Neuronal stem cell (in vitro differentiated cells): ENCODE measurements around the gene PRSS56.

Experiments
- DNase-seq: peaks from one replicate; pipeline ENCODE4 v3.0.0-alpha.2; 2013; ENCODE audit warnings: low spot score
- H2AFZ ChIP-seq: one replicate; pipeline ENCODE4 v1.6.1; 2013; ENCODE audit warnings: mild to moderate bottlenecking, low read length, inconsistent platforms
- H2AK5ac ChIP-seq: 2 replicates; pipeline ENCODE4 v1.6.1; 2013; ENCODE audit warnings: low read depth, mild to moderate bottlenecking, inconsistent platforms, low read length, moderate library complexity, mixed read lengths
- H2BK120ac ChIP-seq: 2 replicates; pipeline ENCODE4 v1.6.1; 2013; ENCODE audit warnings: low read depth, mild to moderate bottlenecking, inconsistent platforms, low read length, moderate library complexity, mixed read lengths
- H2BK12ac ChIP-seq: one replicate; pipeline ENCODE4 v1.6.1; 2013; ENCODE audit warnings: low read length, inconsistent platforms
- H2BK15ac ChIP-seq: 2 replicates; pipeline ENCODE4 v1.6.1; 2013; ENCODE audit warnings: mild to moderate bottlenecking, low read length, inconsistent platforms, mixed read lengths
- H2BK5ac ChIP-seq: one replicate; pipeline ENCODE4 v1.6.1; 2013; ENCODE audit warnings: inconsistent platforms, mild to moderate bottlenecking, low read length, moderate library complexity
- H3K14ac ChIP-seq: one replicate; pipeline ENCODE4 v1.6.1; 2013; ENCODE audit warnings: low read length, inconsistent platforms
- H3K18ac ChIP-seq: 2 replicates; pipeline ENCODE4 v1.6.1; 2013; ENCODE audit warnings: low read length, inconsistent platforms
- H3K23ac ChIP-seq: 2 replicates; pipeline ENCODE4 v1.6.1; 2013; ENCODE audit warnings: low read depth, mild to moderate bottlenecking, mixed read lengths, low read length, inconsistent platforms; ENCODE audit not compliant: poor library complexity
- H3K27ac ChIP-seq: replicated peaks from 3 replicates; pipeline ENCODE4 v1.5.1; 2013; ENCODE audit warnings: low read length, inconsistent platforms
- H3K27me3 ChIP-seq, 3 experiments: 2 replicates each; pipeline ENCODE4 v1.6.1; 2013; ENCODE audit warnings: low read length in 3 of 3, mild to moderate bottlenecking in 2 of 3, inconsistent platforms in 1 of 3, low read depth in 1 of 3, mixed read lengths in 1 of 3, moderate library complexity in 1 of 3; ENCODE audit not compliant: control insufficient read depth in 3 of 3, insufficient read depth in 3 of 3
- H3K36me3 ChIP-seq, 2 donors: replicated peaks in 1 of 2; 2 replicates each; pipeline ENCODE4 v1.6.1; 2013; ENCODE audit warnings: low read length in 2 of 2; ENCODE audit not compliant: control insufficient read depth in 2 of 2, insufficient read depth in 2 of 2
- H3K4ac ChIP-seq: 2 replicates; pipeline ENCODE4 v1.6.1; 2013; ENCODE audit warnings: inconsistent platforms, mild to moderate bottlenecking, low read length, moderate library complexity
- H3K4me1 ChIP-seq, 2 donors: 1 replicate in 1 of 2; 2 replicates in 1 of 2; pipeline ENCODE4 v1.6.1; 2013; ENCODE audit warnings: low read length in 2 of 2, low read depth in 1 of 2; ENCODE audit not compliant: control insufficient read depth in 2 of 2, insufficient read depth in 1 of 2
- H3K4me2 ChIP-seq: one replicate; pipeline ENCODE4 v1.6.1; 2013; ENCODE audit warnings: mild to moderate bottlenecking, low read length, inconsistent platforms; ENCODE audit not compliant: insufficient read depth, poor library complexity, severe bottlenecking
- H3K4me3 ChIP-seq, 2 donors: 2 replicates each; pipeline ENCODE4 v1.5.1; 2013; ENCODE audit warnings: low read length in 2 of 2, mild to moderate bottlenecking in 2 of 2, inconsistent platforms in 1 of 2, moderate library complexity in 1 of 2
- H3K79me1 ChIP-seq: one replicate; pipeline ENCODE4 v1.6.1; 2013; ENCODE audit warnings: low read depth, mild to moderate bottlenecking, inconsistent platforms, low read length, moderate library complexity
- H3K9ac ChIP-seq: one replicate; pipeline ENCODE4 v1.6.1; 2013; ENCODE audit warnings: mild to moderate bottlenecking, low read depth, low read length, inconsistent platforms; ENCODE audit not compliant: poor library complexity
- H3K9me3 ChIP-seq, 2 donors: replicated peaks in 1 of 2; 2 replicates each; pipeline versions ENCODE3 to v1.6.1; 2013; ENCODE audit warnings: low read length in 2 of 2, mild to moderate bottlenecking in 2 of 2, inconsistent platforms in 1 of 2, low read depth in 1 of 2, mixed read lengths in 1 of 2, moderate library complexity in 1 of 2; ENCODE audit not compliant: control insufficient read depth in 2 of 2, insufficient read depth in 1 of 2
- H4K8ac ChIP-seq: one replicate; pipeline ENCODE4 v1.6.1; 2013; ENCODE audit warnings: low read depth, mild to moderate bottlenecking, inconsistent platforms, low read length, moderate library complexity
- H4K91ac ChIP-seq: one replicate; pipeline ENCODE4 v1.6.1; 2013; ENCODE audit warnings: low read length, low read depth, mild to moderate bottlenecking, inconsistent platforms; ENCODE audit not compliant: poor library complexity
- whole genome bisulfite sequencing, 2 donors: extraction: QIAGEN DNeasy Blood & Tissue Kit; methylation state at CpG; one replicate each; pipeline ENCODE4 v1.1.7; 2013; ENCODE audit warnings: missing lambda C conversion rate in 2 of 2, mixed read lengths in 1 of 2; ENCODE audit not compliant: insufficient read length in 2 of 2, insufficient replicate concordance in 1 of 2; ENCODE audit errors: extremely low coverage in 2 of 2; 5-methylcytosine and 5-hydroxymethylcytosine counted together

Gene PRSS56

DNA sequence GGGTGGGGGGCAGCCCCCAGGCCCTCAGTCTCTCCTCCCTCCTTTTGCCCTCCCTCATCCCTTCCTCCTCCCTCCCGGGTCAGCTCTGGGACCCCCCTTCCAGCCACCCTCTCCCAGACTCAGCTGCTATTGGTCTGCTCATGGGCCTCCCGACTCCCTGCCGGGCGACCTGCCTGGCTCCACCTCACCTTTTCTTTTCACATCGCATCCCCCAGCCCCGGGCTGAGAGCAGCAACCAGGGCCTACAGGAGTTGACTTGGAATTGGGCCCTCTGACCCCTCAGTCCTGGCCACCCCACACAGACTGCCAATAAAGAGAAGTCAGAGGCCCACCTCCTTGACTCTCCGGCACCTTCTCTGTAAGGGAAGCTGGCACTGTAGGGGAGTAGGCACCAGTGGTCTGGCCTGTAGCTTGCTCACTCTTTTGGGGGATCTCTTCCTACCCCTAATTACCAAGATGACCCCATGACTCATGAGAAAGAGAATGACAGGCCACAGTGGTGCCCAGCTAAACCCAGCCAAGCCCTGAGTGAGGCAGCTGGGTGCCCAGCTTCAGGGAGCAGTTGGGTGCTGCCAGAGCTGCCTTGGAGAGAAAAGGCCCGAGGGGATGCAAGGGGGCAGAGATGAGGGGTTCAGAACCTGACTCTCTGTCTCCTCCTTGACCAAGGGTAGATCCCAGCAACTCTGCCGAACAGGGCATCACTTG is 30.5 kb upstream of the PRSS56 start:
- Histone ChIP-seq H3K27me3 (peaks cover 26 to 97% (median 37%) of the 10 kb centered on the region in 3 experiments), H3K79me1 (peaks cover 5% of the 10 kb centered on the region)

DNA sequence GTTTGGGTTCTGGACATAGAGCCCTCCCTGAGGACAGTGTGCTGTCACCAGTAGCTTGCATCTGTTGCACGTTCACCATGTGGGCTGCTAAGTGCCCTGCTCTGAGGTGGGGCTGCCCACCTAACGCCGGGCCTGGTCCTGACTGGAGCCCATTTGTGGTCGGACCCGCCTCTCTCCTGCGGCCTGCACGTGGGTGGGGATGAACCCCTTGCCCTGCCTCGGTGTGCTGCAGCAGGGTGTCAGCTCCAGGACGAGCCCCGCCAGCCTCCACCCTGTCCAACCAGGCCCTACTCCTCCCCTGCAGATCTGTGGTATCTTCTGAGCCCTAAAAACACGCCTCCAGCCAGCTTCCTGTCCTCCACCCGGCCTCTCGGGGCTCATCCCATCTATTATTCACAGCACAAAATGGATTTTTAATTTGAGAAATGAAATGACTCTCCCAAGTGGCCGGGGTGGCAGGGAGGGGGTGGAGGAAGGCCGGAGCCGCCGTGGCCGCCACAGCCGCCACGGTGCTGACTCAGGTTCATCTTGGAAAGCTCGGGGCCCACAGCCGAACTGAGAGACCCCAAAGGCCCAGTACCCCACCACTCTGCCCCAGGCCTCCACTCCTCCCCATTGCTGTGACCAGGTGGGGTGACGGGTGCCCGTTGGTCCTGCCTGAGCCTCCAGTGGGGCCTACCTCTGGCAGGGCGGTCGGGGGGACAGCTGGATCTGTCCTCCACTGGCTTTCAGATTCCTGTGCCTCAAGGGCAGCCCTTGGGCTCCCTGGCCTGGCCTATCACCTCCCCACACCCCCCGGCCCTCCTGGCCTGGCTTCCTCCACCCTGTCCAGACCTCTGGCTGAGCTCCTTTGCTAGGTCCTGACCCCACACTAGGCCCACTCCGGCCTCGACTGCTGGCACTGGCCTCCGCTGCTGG is 29.7 kb upstream of the PRSS56 start:
- Histone ChIP-seq H2BK120ac (no peak overlapping the region), H3K79me1 (peaks cover 3% of the 10 kb centered on the region), H3K27ac (no peak overlapping the region), H3K27me3 (peaks cover 18 to 95% (median 29%) of the 10 kb centered on the region in 3 experiments), H2BK12ac (peak overlapping the region; percentile 63), H3K4me3 (peak overlapping the region in 1 of 2 donors; percentile 31), H2AK5ac (peak overlapping the region; percentile 94), H3K4ac (peak overlapping the region; percentile 45), H3K4me1 (peaks cover 3 to 25% of the 10 kb centered on the region in 2 donors), H4K8ac (no peak overlapping the region), H4K91ac (peak overlapping the region; percentile 69), H2BK5ac (peak overlapping the region; percentile 27), H3K4me2 (no peak overlapping the region), H2BK15ac (peak overlapping the region; percentile 56), H3K36me3 (no peaks in the 10 kb centered on the region), H3K14ac (no peak overlapping the region), H3K9ac (no peak overlapping the region), H3K23ac (peak overlapping the region; percentile 68), H3K18ac (peak overlapping the region; percentile 78), H3K9me3 (no peaks in the 10 kb centered on the region), H2AFZ (no peak overlapping the region)
- no CpG with 5 or more reads among the region's 30 CpGs for WGBS, 2 donors
- DNase-seq = no peak

More for the DNA sequence above, 30.5 kb upstream of the PRSS56 start:
- H3K4me2 ChIP-seq = no peak overlapping the region
- no peak overlapping the region for H2BK5ac ChIP-seq
- no peak overlapping the region for H3K23ac ChIP-seq
- no peak overlapping the region for H4K91ac ChIP-seq
- peaks cover 0 to 5% of the 10 kb centered on the region in 2 donors for H3K9me3 ChIP-seq
- H3K36me3 ChIP-seq = no peaks in the 10 kb centered on the region
- H2AFZ ChIP-seq = no peak overlapping the region
- no peak overlapping the region for H2BK12ac ChIP-seq
- H2AK5ac ChIP-seq = peak overlapping the region; percentile 9
- WGBS, 2 donors = no CpG with 5 or more reads among the region's 9 CpGs
- no peak overlapping the region for H3K9ac ChIP-seq
- H3K4ac ChIP-seq = no peak overlapping the region
- H3K4me1 ChIP-seq = peaks cover 3 to 25% of the 10 kb centered on the region in 2 donors
- H3K18ac ChIP-seq = peak overlapping the region; percentile 18
- H2BK15ac ChIP-seq = no peak overlapping the region
- H3K27ac ChIP-seq = no peak overlapping the region
- H3K4me3 ChIP-seq = no peak overlapping the region
- no peak overlapping the region for H4K8ac ChIP-seq
- no peak overlapping the region for H3K14ac ChIP-seq
- DNase-seq = no peak
- H2BK120ac ChIP-seq = no peak overlapping the region

DNA sequence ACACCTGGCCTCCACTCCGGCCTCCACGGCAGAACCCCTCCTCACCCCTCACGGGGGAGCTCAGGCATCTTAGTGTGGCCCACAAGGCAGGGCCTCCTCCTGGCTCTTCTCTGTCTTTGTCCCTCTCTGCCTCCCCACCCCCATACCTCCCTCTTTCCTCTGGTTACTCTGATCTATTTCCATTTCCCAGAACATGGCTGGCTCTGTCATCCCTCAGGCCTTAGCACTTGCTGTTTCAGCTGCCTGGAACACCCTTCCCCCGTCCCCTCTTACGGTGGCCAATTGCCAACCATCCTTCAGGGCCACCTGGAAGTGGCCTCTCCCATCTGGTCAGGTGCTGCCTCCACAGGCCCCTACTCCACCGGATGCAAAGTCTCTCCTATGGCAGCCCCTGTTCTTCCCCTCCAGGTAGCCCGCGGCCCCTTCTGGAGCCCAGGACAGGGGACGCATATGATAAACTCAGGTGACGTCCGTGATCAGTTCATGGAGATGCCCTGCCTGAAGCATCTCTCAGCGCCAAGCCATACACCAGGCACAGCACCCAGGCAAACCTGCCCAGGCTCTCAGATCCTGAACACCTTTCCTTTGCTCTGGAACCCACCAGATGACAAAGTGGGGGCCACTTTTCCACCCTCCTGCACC is 28.9 kb upstream of the PRSS56 start:
- Histone ChIP-seq H3K79me1 (peaks cover 3% of the 10 kb centered on the region), H3K27me3 (peaks cover 10 to 92% (median 21%) of the 10 kb centered on the region in 3 experiments), H2AFZ (no peak overlapping the region), H3K23ac (peak overlapping the region; percentile 68), H2BK5ac (peak overlapping the region; percentile 27), H3K27ac (no peak overlapping the region), H3K36me3 (no peaks in the 10 kb centered on the region), H4K8ac (no peak overlapping the region), H3K18ac (peak overlapping the region; percentile 78), H3K14ac (no peak overlapping the region), H2AK5ac (peak overlapping the region; percentile 94), H3K4ac (no peak overlapping the region), H2BK15ac (peak overlapping the region; percentile 56), H3K4me2 (no peak overlapping the region), H3K4me3 (peak overlapping the region in 1 of 2 donors; percentile 31), H2BK12ac (no peak overlapping the region), H3K4me1 (peaks cover 3 to 23% of the 10 kb centered on the region in 2 donors), H2BK120ac (no peak overlapping the region), H3K9me3 (no peaks in the 10 kb centered on the region), H3K9ac (no peak overlapping the region), H4K91ac (peak overlapping the region; percentile 69)
- no peak for DNase-seq
- WGBS, 2 donors = no CpG with 5 or more reads among the region's 12 CpGs
